NCI-H1930 (cell line): Measurements from ENCODE around the gene EBI3.
"Not testable (repeated sequence)": the region's sequence is repeated elsewhere in the genome, so short reads cannot be mapped to it uniquely, and the experiment has no call there.

Experiments used
- DNase-seq, 2 experiments: peaks; one replicate each; lab custom pipeline; 2025; lab: John Stamatoyannopoulos, UW

EBI3 gene

GRCh38 chr19:4229179-4229931 lies at the start of gene EBI3:
Gene EBI3, plus strand, starts transcription at chr19:4229523. Its CDS starts 28 bp downstream, at chr19:4229551.
- no peak for DNase-seq

DNA sequence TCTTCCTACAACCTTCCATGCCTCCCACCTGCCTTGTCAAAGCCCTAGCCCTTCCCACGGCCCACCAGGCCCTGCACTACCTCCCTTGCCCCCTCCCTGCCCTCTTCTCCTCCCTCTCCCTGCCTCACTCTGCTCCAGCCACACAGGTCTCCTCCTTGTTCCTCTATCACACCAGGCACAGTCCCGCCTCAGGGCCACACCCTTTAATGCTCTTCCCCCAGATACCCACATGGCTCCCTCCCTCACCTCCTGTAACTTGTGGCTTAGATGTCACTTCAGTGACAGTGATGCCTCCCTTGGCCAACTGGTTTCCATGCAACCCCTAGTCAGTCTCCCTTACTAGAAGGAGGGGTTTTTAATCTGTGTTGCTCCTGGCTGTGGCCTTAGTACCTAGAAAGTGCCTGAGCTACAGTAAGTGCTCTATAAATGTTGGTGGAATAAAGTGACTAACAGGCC lies 48.2 kb upstream of the EBI3 start:
- DNase-seq, result no peak

DNA sequence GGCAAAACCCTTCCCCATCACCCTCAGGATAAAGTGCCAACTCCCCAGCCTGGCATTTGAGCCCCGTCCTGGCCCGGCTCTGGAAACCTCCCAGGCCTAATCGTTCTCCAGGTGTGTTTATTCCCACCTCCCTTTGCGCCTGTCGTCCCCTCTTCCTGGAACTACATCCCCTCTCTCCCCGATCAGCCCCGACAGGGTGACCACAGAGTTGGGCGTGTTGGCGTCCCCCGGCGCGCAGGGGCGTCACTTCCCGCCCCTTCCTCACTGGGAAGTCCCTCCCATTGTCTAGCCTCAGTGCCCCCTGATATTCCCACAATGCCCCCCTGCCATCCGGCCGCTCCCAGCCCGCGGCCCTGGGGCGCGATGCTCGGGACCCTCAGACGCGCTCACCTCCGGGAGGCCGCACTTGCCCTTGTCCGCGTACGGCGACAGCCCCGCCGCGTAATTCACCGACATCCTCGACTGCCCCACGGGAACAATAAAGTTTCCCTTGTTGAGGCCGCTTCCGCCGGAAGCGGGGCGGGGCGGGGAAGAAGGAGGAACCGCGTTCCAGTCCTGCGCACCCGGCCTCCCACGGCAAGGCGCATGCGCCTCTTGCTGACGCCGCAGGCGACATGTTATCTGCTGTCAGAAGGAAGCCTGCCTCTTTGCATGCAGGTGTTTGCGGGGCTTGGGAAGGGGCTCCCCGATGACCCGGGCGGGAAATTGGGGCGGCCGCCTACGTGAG lies 47.1 kb upstream of the EBI3 start, which contains the start of the genes ANKRD24 and SIRT6:
ANKRD24 (plus strand) TSS at position 606 of the 727 bp plus-strand sequence. CDS start 3,737 bp downstream, outside the sequence.
SIRT6 (minus strand) TSS at position 480 of the 727 bp plus-strand sequence; CDS start at position 456, 24 bp downstream.
- peak; percentile 83 to 91 for DNase-seq

- DNase-seq, result peak in 1 of 2 experiments; percentile 21
Observed at GRCh38 chr19:4183967-4184717, 45.2 kb upstream of the EBI3 start.

- no peak for DNase-seq
Observed at GRCh38 chr19:4184718-4185352, 44.5 kb upstream of the EBI3 start.

DNA sequence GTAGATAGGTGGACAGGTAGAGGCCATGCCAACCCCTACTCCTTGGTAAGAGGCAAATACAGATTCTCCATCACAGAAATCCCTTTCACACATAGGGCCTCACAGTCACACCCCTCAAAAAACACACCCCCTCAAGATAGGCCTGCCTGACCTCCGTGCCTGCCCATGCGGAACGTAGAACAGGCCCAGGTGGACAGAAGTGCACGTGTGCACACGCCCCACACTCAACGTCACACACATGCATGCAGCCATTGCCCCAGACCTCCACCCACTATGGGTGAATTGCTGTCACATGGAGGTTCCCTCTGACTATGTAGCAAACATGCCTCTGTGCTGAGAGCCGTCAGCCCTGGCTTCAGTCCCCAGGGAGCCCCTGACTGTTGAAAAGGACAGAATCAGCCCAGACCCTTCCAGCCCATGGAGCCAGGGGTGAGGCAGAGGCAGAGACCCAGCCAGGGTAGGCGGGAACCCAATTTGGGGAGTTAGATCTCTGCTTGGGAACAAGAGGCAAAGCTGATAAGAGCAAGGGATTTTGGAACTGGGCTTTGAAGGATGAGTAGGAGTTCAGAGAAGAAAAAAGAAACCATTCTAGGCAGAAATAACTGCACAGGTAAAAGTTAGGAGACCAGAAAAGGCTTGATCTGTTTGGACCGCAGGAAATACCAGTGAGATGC lies 43.8 kb upstream of the EBI3 start:
- no peak for DNase-seq

- peak in 1 of 2 experiments; percentile 50 for DNase-seq
Observed at GRCh38 chr19:4186087-4186993, 43.0 kb upstream of the EBI3 start.

- no peak for DNase-seq
Observed at GRCh38 chr19:4187313-4188122, 41.8 kb upstream of the EBI3 start.

DNA sequence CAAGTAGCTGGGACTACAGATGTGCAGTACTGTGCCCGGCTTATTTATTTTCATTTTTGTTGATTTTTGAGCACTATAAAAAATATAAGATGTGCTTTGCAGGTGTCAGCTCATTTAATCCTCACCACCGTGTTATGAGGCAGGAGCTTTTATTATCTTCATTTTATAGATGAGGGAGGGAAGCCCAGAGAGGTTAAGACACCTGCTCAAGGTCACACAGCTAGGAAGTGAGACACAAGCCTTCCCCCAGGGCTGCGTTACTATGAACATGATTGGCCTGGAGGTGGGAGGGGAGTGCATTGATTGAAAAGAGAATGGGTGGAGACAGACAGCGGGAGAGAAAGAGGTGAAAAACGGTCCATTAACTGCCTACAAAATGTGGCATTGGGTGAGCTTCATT lies 39.7 kb upstream of the EBI3 start:
- DNase-seq, result no peak

GRCh38 chr19:4192537-4192936 lies 36.8 kb upstream of the EBI3 start:
- not testable (repeated sequence) for DNase-seq

DNA sequence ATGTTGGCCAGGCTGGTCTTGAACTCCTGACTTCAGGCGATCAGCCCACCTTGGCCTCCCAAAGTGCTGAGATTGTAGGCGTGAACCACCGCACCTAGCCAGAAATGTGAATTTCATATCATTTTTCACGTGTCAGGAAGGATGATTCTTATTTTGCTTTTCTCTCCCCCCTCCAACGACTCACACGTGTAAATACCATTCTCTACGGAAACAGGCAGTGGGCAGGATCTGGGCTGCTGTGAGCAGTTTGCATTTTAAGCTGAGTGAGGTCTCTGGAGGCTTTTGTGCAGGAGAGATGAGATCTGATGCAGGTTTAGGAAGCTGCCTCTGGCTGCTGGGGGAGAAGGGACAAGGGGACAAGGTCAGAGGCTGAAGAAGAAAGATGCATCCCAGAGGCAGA lies 35.0 kb upstream of the EBI3 start:
- DNase-seq, result no peak

DNA sequence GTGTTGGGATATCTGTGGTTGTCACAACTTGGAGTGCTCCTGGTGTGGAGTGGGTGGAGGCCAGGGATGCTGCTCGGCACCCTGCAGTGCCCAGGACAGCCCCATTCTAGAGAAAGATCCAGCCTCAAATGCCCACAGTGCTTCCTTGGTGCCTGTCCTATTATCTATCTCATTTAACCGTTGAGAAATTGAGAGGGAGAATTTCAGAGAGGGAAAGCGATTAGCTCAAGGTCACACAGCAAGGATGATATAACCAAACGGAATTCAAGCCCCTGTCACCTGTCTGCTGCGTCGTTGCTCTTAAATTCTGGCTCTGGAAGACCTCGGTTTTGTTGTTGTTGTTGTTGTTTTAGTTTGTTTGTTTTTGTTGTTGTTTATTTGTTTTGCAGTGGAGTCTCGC lies 33.3 kb upstream of the EBI3 start:
- DNase-seq, result no peak

DNA sequence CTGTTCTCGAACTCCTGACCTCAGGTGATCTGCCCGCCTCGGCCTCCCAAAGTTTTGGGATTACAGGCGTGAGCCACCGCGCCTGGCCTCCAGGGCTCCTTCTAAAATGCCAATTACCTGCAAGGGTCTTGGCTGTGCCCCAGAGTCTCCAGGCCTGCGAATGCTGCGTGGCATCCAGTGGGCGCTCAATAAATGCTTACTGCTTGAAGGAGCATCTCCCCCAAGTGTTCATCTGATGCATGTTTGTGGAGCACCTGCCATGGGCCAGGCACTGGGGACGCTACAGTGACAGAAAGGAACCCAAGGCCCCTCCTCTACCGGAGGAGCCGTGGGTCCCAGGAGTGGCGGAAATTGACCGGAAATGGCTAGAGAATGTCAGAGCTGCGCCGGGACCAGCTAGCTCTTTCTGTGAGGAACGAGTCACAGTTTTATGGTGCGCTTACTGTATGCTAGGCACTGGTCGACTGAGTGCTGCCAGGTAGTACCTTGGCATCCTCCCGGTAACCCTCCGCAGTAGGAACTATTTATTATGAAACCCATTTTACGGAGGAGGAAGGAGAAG lies 32.7 kb upstream of the EBI3 start:
- no peak for DNase-seq

- DNase-seq, result no peak
Observed at GRCh38 chr19:4197228-4197624, 32.1 kb upstream of the EBI3 start.

GRCh38 chr19:4197625-4198466 lies 31.5 kb upstream of the EBI3 start:
- DNase-seq, result no peak

- DNase-seq, result no peak
Observed at GRCh38 chr19:4198467-4199126, 30.7 kb upstream of the EBI3 start.

GRCh38 chr19:4199699-4200293 lies 29.5 kb upstream of the EBI3 start:
- no peak for DNase-seq
